ENCODE data around the gene CAPN13. TPM values are rescaled to one million over a fixed set of nuclear protein-coding genes. Genes with fewer than 3 reads are reported as not detected.

Gene CAPN13
- total and polyA plus RNA-seq, 2 experiments from 2014 or later = 0.50 to 0.94 TPM

GRCh38 chr2:30768708-30769480 lies 38.4 kb downstream of the CAPN13 start:
- H2AFZ ChIP-seq = no peak overlapping the region
- H3K4me1 ChIP-seq (ENCODE audit: insufficient read depth) = no peaks in the 10 kb centered on the region
- Mint-ChIP-seq H3K27me3 (ENCODE audit: insufficient read depth, low read depth, poor library complexity) (peaks cover 6% of the 10 kb centered on the region), H3K4me1 (peaks cover 7% of the 10 kb centered on the region), H3K36me3 (ENCODE audit: low read depth) (peaks cover 3% of the 10 kb centered on the region; the same call in 1 of the 3 replicates), H3K27ac (no peak overlapping the region), H3K9me3 (no peaks in the 10 kb centered on the region; the same call in 2 of the 3 replicates), H3K4me3 (no peak overlapping the region)
- no peaks in the 10 kb centered on the region for H3K9me2 ChIP-seq (ENCODE audit: insufficient read depth)
- no peak for ATAC-seq
- no peaks in the 10 kb centered on the region for H3K27me3 ChIP-seq (ENCODE audit: insufficient read depth)
- TF ChIP-seq REST (IDR thresholded peaks at IDR 0.05; ENCODE audit: unreplicated experiment) (no peak), EZH2phosphoT487 (IDR thresholded peaks at IDR 0.05; ENCODE audit: unreplicated experiment) (no peak), ZNF462 (CRISPR knock-in tag; IDR thresholded peaks at IDR 0.05) (no peak), CREB1 (CRISPR knock-in tag; IDR thresholded peaks at IDR 0.05; ENCODE audit: low read depth) (no peak)
- DNase-seq (ENCODE audit: low spot score) = no peak
- no peaks in the 10 kb centered on the region for H4K20me1 ChIP-seq (replicated peaks; ENCODE audit: insufficient read depth)
- no peaks in the 10 kb centered on the region for H3F3A ChIP-seq (replicated peaks; ENCODE audit: low read depth)
- H3K4me3 ChIP-seq = no peak overlapping the region
- no peak overlapping the region for H3K27ac ChIP-seq (ENCODE audit: low read depth)
- no peak overlapping the region for H3K4me2 ChIP-seq
- H3K79me2 ChIP-seq (replicated peaks; ENCODE audit: insufficient read depth) = no peaks in the 10 kb centered on the region
- H3K36me3 ChIP-seq (ENCODE audit: insufficient read depth) = no peaks in the 10 kb centered on the region
